CD14-positive monocyte (primary cell): ENCODE results near the gene LHPP. TPM values are rescaled to one million over a fixed set of nuclear protein-coding genes. Genes with fewer than 3 reads are reported as not detected.

ENCODE experiments used
- DNase-seq, 3 donors: peaks; one replicate each; pipeline ENCODE4 v3.0.0-alpha.2; 2011 to 2022
- H2AFZ ChIP-seq: 2 replicates; pipeline ENCODE4 v1.6.0; 2012; ENCODE audit warnings: mild to moderate bottlenecking, low read depth, low read length, inconsistent platforms; ENCODE audit not compliant: insufficient read depth, poor library complexity, severe bottlenecking
- H3K27ac ChIP-seq, 2 donors: 1 replicate in 1 of 2; 2 replicates in 1 of 2; pipeline ENCODE4 v1.5.1; 2012 to 2013; ENCODE audit warnings: low read length in 2 of 2, control low read depth in 1 of 2, inconsistent platforms in 1 of 2, low read depth in 1 of 2, mild to moderate bottlenecking in 1 of 2
- H3K27me3 ChIP-seq, 2 donors: one replicate each; pipeline versions ENCODE4 v1.6.0 to v1.6.1; 2011 to 2013; ENCODE audit warnings: low read length in 2 of 2; ENCODE audit not compliant: control insufficient read depth in 2 of 2, insufficient read depth in 2 of 2
- H3K36me3 ChIP-seq, 2 donors: replicated peaks in 1 of 2; 1 replicate in 1 of 2; 2 replicates in 1 of 2; pipeline versions ENCODE4 v1.5.1 to v1.6.1; 2012 to 2013; ENCODE audit warnings: low read length in 2 of 2, control low read depth in 1 of 2, inconsistent platforms in 1 of 2, mild to moderate bottlenecking in 1 of 2; ENCODE audit not compliant: insufficient read depth in 2 of 2, control insufficient read depth in 1 of 2
- H3K4me1 ChIP-seq, 2 donors: 1 replicate in 1 of 2; 2 replicates in 1 of 2; pipeline versions ENCODE4 v1.5.1 to v1.6.1; 2012 to 2013; ENCODE audit warnings: low read length in 2 of 2, control low read depth in 1 of 2, inconsistent platforms in 1 of 2, mild to moderate bottlenecking in 1 of 2, moderate library complexity in 1 of 2; ENCODE audit not compliant: insufficient read depth in 2 of 2, control insufficient read depth in 1 of 2
- H3K4me2 ChIP-seq: replicated peaks from 2 replicates; pipeline ENCODE3; 2012; ENCODE audit warnings: low read length, moderate library complexity, mild to moderate bottlenecking; ENCODE audit not compliant: poor library complexity, severe bottlenecking; ENCODE audit errors: extremely low read depth
- H3K4me3 ChIP-seq, 3 experiments: fragments of 200-600 bp in 1 of 3; sonication (generic) in 1 of 3; replicated peaks in 1 of 3; 1 replicate in 2 of 3; 2 replicates in 1 of 3; pipeline ENCODE4 v1.5.1; 2011 to 2013; ENCODE audit warnings: low read length in 3 of 3, mild to moderate bottlenecking in 3 of 3, control low read depth in 2 of 3, low read depth in 2 of 3, inconsistent platforms in 1 of 3, moderate library complexity in 1 of 3
- H3K79me2 ChIP-seq: 2 replicates; pipeline ENCODE4 v1.6.0; 2012; ENCODE audit warnings: mild to moderate bottlenecking, control low read depth, inconsistent platforms, low read length, moderate library complexity; ENCODE audit not compliant: insufficient read depth
- H3K9ac ChIP-seq: 2 replicates; pipeline ENCODE4 v1.6.0; 2017; ENCODE audit warnings: low read length, mild to moderate bottlenecking; ENCODE audit not compliant: insufficient read depth, poor library complexity, severe bottlenecking
- H3K9me3 ChIP-seq, 2 donors: replicated peaks in 1 of 2; 1 replicate in 1 of 2; 2 replicates in 1 of 2; pipeline versions ENCODE4 v1.5.1 to v1.6.1; 2012 to 2013; ENCODE audit warnings: low read length in 2 of 2, control low read depth in 1 of 2; ENCODE audit not compliant: control insufficient read depth in 1 of 2, insufficient read depth in 1 of 2
- H4K20me1 ChIP-seq: 2 replicates; pipeline ENCODE4 v1.6.0; 2012; ENCODE audit warnings: mild to moderate bottlenecking, low read length, control low read depth, moderate library complexity; ENCODE audit not compliant: insufficient read depth
- H3K27ac Mint-ChIP-seq, 7 donors: one replicate each; pipeline ENCODE4 v1.8.0; 2020; ENCODE audit warnings: mild to moderate bottlenecking in 7 of 7, mixed read lengths in 7 of 7, moderate library complexity in 6 of 7, inconsistent platforms in 2 of 7
- H3K27me3 Mint-ChIP-seq, 3 donors: one replicate each; pipeline ENCODE4 v1.8.0; 2021 to 2022; ENCODE audit warnings: low read depth in 3 of 3, mild to moderate bottlenecking in 3 of 3, mixed read lengths in 3 of 3, moderate library complexity in 3 of 3, inconsistent platforms in 1 of 3
- H3K36me3 Mint-ChIP-seq, 2 donors: one replicate each; pipeline ENCODE4 v1.8.0; 2020; ENCODE audit warnings: mixed read lengths in 2 of 2, inconsistent platforms in 1 of 2, mild to moderate bottlenecking in 1 of 2
- H3K4me1 Mint-ChIP-seq: one replicate; pipeline ENCODE4 v1.8.0; 2020; ENCODE audit warnings: mild to moderate bottlenecking, mixed read lengths
- H3K4me3 Mint-ChIP-seq, 2 donors: one replicate each; pipeline ENCODE4 v1.8.0; 2020; ENCODE audit warnings: mild to moderate bottlenecking in 2 of 2, mixed read lengths in 2 of 2, moderate library complexity in 1 of 2
- H3K9me3 Mint-ChIP-seq, 7 donors: one replicate each; pipeline ENCODE4 v1.8.0; 2020 to 2022; ENCODE audit warnings: mixed read lengths in 7 of 7, mild to moderate bottlenecking in 6 of 7, moderate library complexity in 6 of 7, inconsistent platforms in 2 of 7
- WGBS: methylation state at CpG from one replicate; pipeline ENCODE4 v1.1.5; 2013; ENCODE audit warnings: missing lambda C conversion rate; ENCODE audit not compliant: insufficient coverage; 5-methylcytosine and 5-hydroxymethylcytosine counted together
- intact Hi-C, 2 donors: fragments of 100-400 bp; cut with micrococcal nuclease; formaldehyde crosslinking; loops; one replicate each; pipeline versions ENCODE4 v1.15.0 to v1.15.1; 2023
- polyA plus RNA-seq, 3 donors: library from polyadenylated mRNA; depleted of rRNA in 1 of 3; unstranded in 2 of 3; stranded (reverse) in 1 of 3; fragments of 300-500 nt in 2 of 3; fragments of >200 nt in 1 of 3; fragmentation: Illumina TruSeq in 2 of 3; gene quantifications; 1 replicate in 2 of 3; 2 replicates in 1 of 3; pipeline ENCODE4 v1.2.3, GENCODE V29; 2012 to 2021
- TF ChIP-seq, protein P1 (sequence below): fragments of 200-600 bp; IDR thresholded peaks from one replicate; pipeline ENCODE4 v1.8.0; 2022; ENCODE audit warnings: antibody characterized with exemption, mild to moderate bottlenecking

LHPP gene
- polyA plus RNA-seq, 3 donors, result 15.2 to 20.6 (median 19.5) TPM

DNA sequence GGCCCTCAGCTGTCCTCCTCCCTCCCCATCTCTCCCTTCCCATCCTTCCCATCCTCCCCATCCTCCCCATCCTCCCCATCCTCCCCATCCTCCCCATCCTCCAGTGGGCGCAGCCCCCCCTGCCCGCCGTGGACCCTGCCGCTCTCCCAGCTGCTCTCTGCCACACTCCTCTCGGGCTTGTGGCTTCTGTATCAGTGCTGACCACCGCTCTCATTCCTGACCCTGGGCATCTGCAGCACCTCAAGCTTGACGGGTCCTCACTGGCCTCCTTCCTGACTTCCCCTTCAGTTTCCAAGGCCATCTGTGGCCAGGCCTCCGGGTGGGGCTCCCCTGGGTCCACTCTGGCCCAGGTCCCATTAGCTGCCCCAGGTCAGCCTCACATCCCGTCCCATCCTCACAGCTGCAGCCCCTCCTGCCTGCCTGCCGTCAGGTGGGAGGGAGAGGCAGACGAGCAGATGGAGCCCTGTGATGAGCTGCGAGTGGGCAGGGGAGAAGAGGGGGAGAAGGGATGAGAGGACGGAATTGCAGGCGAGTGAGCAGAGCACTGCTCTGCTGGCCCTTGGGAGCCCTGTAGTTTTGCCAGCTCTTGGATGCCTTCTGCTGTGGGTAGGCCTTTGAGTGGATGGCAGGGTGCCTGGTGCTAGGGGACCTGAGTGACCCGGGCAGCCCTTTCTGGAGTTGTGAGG lies 35.7 kb downstream of the LHPP start:
- H3K4me1 ChIP-seq, result peaks cover 12 to 17% of the 10 kb centered on the region in 2 donors
- H3K4me2 ChIP-seq, result no peak overlapping the region
- H4K20me1 ChIP-seq, result no peaks in the 10 kb centered on the region
- H2AFZ ChIP-seq, result no peak overlapping the region
- H3K27me3 Mint-ChIP-seq, result no peaks in the 10 kb centered on the region
- H3K79me2 ChIP-seq, result no peaks in the 10 kb centered on the region
- H3K9me3 Mint-ChIP-seq, result peaks cover 5 to 8% (median 7%) of the 10 kb centered on the region in 7 donors
- H3K36me3 ChIP-seq, result no peaks in the 10 kb centered on the region
- 97% methylated on average over 7 of the region's 15 CpGs for WGBS
- no peak overlapping the region for H3K27ac ChIP-seq
- no peak overlapping the region for H3K4me3 Mint-ChIP-seq
- intact Hi-C loops, result no loop called here
- H3K27me3 ChIP-seq, result no peaks in the 10 kb centered on the region
- H3K36me3 Mint-ChIP-seq, result peaks cover 22 to 36% of the 10 kb centered on the region in 2 donors
- no peak overlapping the region for H3K4me3 ChIP-seq
- DNase-seq, result no peak
- TF ChIP-seq, protein P1, sequence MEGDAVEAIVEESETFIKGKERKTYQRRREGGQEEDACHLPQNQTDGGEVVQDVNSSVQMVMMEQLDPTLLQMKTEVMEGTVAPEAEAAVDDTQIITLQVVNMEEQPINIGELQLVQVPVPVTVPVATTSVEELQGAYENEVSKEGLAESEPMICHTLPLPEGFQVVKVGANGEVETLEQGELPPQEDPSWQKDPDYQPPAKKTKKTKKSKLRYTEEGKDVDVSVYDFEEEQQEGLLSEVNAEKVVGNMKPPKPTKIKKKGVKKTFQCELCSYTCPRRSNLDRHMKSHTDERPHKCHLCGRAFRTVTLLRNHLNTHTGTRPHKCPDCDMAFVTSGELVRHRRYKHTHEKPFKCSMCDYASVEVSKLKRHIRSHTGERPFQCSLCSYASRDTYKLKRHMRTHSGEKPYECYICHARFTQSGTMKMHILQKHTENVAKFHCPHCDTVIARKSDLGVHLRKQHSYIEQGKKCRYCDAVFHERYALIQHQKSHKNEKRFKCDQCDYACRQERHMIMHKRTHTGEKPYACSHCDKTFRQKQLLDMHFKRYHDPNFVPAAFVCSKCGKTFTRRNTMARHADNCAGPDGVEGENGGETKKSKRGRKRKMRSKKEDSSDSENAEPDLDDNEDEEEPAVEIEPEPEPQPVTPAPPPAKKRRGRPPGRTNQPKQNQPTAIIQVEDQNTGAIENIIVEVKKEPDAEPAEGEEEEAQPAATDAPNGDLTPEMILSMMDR, result no peak
- no peak overlapping the region for H3K9ac ChIP-seq
- no peaks in the 10 kb centered on the region for H3K9me3 ChIP-seq
- peaks cover 22% of the 10 kb centered on the region for H3K4me1 Mint-ChIP-seq
- peak overlapping the region in 1 of 7 donors; percentile 40 for H3K27ac Mint-ChIP-seq

GRCh38 chr10:124498056-124498455 lies 36.4 kb downstream of the LHPP start:
- 98% methylated on average over 5 of the region's 8 CpGs for WGBS
- no peak overlapping the region for H3K27ac ChIP-seq
- H3K4me3 Mint-ChIP-seq, result no peak overlapping the region
- H3K27me3 ChIP-seq, result no peaks in the 10 kb centered on the region
- peaks cover 18% of the 10 kb centered on the region for H3K4me1 Mint-ChIP-seq
- no peaks in the 10 kb centered on the region for H4K20me1 ChIP-seq
- H2AFZ ChIP-seq, result no peak overlapping the region
- H3K4me2 ChIP-seq, result no peak overlapping the region
- no peak for DNase-seq
- H3K9ac ChIP-seq, result no peak overlapping the region
- TF ChIP-seq, protein P1, result no peak
- peaks cover 12 to 17% of the 10 kb centered on the region in 2 donors for H3K4me1 ChIP-seq
- H3K36me3 Mint-ChIP-seq, result peaks cover 17 to 31% of the 10 kb centered on the region in 2 donors
- no peaks in the 10 kb centered on the region for H3K79me2 ChIP-seq
- no peak overlapping the region for H3K4me3 ChIP-seq
- no peaks in the 10 kb centered on the region for H3K36me3 ChIP-seq
- intact Hi-C loops, result no loop called here
- H3K9me3 Mint-ChIP-seq, result peaks cover 5 to 8% (median 7%) of the 10 kb centered on the region in 7 donors
- no peak overlapping the region for H3K27ac Mint-ChIP-seq
- H3K9me3 ChIP-seq, result no peaks in the 10 kb centered on the region
- H3K27me3 Mint-ChIP-seq, result no peaks in the 10 kb centered on the region
